H1 (cell line): Measurements from ENCODE around the gene IKZF2. TPM values are rescaled to one million over a fixed set of nuclear protein-coding genes. Genes with fewer than 3 reads are reported as not detected.

Experiments
- CHD7 ChIP-seq: fragments of 300-600 bp; sonication (generic); IDR thresholded peaks from 2 replicates; pipeline ENCODE4 v1.7.1; 2012; ENCODE audit warnings: low read length, moderate library complexity, mild to moderate bottlenecking, inconsistent platforms; ENCODE audit not compliant: insufficient replicate concordance
- MAFK ChIP-seq: IDR thresholded peaks from 2 replicates; pipeline ENCODE4 v1.6.1; 2012; ENCODE audit warnings: low read depth, mild to moderate bottlenecking, improper control_type of control experiment, low read length
- NRF1 ChIP-seq: IDR thresholded peaks from 2 replicates; pipeline ENCODE4 v1.6.1; 2011; ENCODE audit warnings: mild to moderate bottlenecking, low read depth, low read length, improper control_type of control experiment
- PHF8 ChIP-seq: fragments of 200-600 bp; sonication (generic); conservative IDR thresholded peaks from 2 replicates; pipeline ENCODE4 v1.7.1; 2012; ENCODE audit warnings: low read depth, mild to moderate bottlenecking, inconsistent platforms, low read length, moderate library complexity
- POU5F1 ChIP-seq: IDR thresholded peaks from 2 replicates; pipeline ENCODE4 v1.6.1; 2011; ENCODE audit warnings: low read depth, mild to moderate bottlenecking, low read length, moderate library complexity
- RNF2 ChIP-seq: fragments of 200-900, 300-1000 bp; sonication (generic); IDR thresholded peaks from 2 replicates; pipeline ENCODE4 v1.7.1; 2016; ENCODE audit warnings: borderline replicate concordance, low read depth, mild to moderate bottlenecking, antibody characterized with exemption, low read length; ENCODE audit not compliant: poor library complexity, severe bottlenecking; ENCODE audit errors: missing control alignments
- RXRA ChIP-seq: IDR thresholded peaks from 2 replicates; pipeline ENCODE4 v1.6.1; 2011; ENCODE audit warnings: low read depth, mild to moderate bottlenecking, low read length, moderate library complexity; ENCODE audit not compliant: insufficient read depth
- SP4 ChIP-seq: IDR thresholded peaks from 2 replicates; pipeline ENCODE4 v1.6.1; 2012; ENCODE audit warnings: low read length, inconsistent platforms
- SRF ChIP-seq: IDR thresholded peaks from 2 replicates; pipeline ENCODE4 v1.6.1; 2011; ENCODE audit warnings: mild to moderate bottlenecking, low read depth, low read length, moderate library complexity
- TAF7 ChIP-seq: optimal IDR thresholded peaks from 2 replicates; pipeline ENCODE3; 2011; ENCODE audit warnings: low read depth, mild to moderate bottlenecking, inconsistent platforms, low read length, moderate library complexity, borderline replicate concordance
- polyA plus RNA-seq, 7 experiments: library from polyadenylated mRNA; depleted of rRNA in 3 of 7; stranded (reverse) in 5 of 7; unstranded in 2 of 7; fragments of >200 nt in 5 of 7; fragments of 200-250 nt in 2 of 7; gene quantifications; 1 replicate in 5 of 7; 2 replicates in 1 of 7; 4 replicates in 1 of 7; pipeline versions ENCODE4 v1.2.1 to v1.2.3, GENCODE V29; 2011 to 2013; ENCODE audit warnings: missing spikeins in 2 of 7, mixed read lengths in 2 of 7
- total RNA-seq: library from RNA; stranded (reverse); fragmentation: NEBNext Ultra II Directional; extraction: Animal tissue kit (Norgen Biotek cat#: 25700); gene quantifications from 2 replicates; pipeline ENCODE4 v1.2.1, GENCODE V29; 2021

IKZF2 gene
- total and polyA plus RNA-seq, 2 of the 8 experiments (the other 6 are each of a cell fraction or from before 2014, with no cell fraction given), result 1.7 to 4.4 TPM

GRCh38 chr2:213148572-213149261 is 2.7 kb downstream of the IKZF2 start (continued):
- TF ChIP-seq CHD7 (no peak), RXRA (no peak), SRF (no peak), RNF2 (no peak), TAF7 (no peak), MAFK (no peak), NRF1 (no peak), SP4 (no peak), PHF8 (no peak), POU5F1 (no peak)
- TF ChIP-seq, all 59 proteins: peak for 0
